Mesenchymal stem cell (in vitro differentiated cells and primary cell): ENCODE results near the gene LSP1.

ENCODE experiments used
- DNase-seq: peaks from one replicate; pipeline ENCODE4 v3.0.0-alpha.2; 2013
- H2AFZ ChIP-seq: one replicate; pipeline ENCODE4 v1.6.1; 2013; ENCODE audit warnings: low read depth, mild to moderate bottlenecking, control low read depth, inconsistent platforms, low read length, moderate library complexity
- H2AK5ac ChIP-seq: 2 replicates; pipeline ENCODE4 v1.6.1; 2013; ENCODE audit warnings: low read length, moderate library complexity, mild to moderate bottlenecking, inconsistent platforms; ENCODE audit not compliant: severe bottlenecking
- H2BK120ac ChIP-seq: one replicate; pipeline ENCODE4 v1.6.1; 2013; ENCODE audit warnings: low read depth, mild to moderate bottlenecking, inconsistent platforms, low read length, moderate library complexity
- H2BK12ac ChIP-seq, 2 experiments: one replicate each; pipeline ENCODE4 v1.6.1; 2013; ENCODE audit warnings: inconsistent platforms in 2 of 2, low read length in 2 of 2, mild to moderate bottlenecking in 2 of 2, moderate library complexity in 2 of 2, control low read depth in 1 of 2
- H2BK15ac ChIP-seq: one replicate; pipeline ENCODE4 v1.6.1; 2013; ENCODE audit warnings: mild to moderate bottlenecking, low read depth, inconsistent platforms; ENCODE audit not compliant: poor library complexity, severe bottlenecking
- H2BK5ac ChIP-seq: 2 replicates; pipeline ENCODE4 v1.6.1; 2013; ENCODE audit warnings: low read depth, mild to moderate bottlenecking, low read length, control low read depth, inconsistent platforms; ENCODE audit not compliant: poor library complexity, severe bottlenecking
- H3K14ac ChIP-seq, 2 experiments: one replicate each; pipeline ENCODE4 v1.6.1; 2013; ENCODE audit warnings: inconsistent platforms in 2 of 2, low read length in 2 of 2, control low read depth in 1 of 2, mild to moderate bottlenecking in 1 of 2, moderate library complexity in 1 of 2
- H3K18ac ChIP-seq, 2 experiments: one replicate each; pipeline ENCODE4 v1.6.1; 2013; ENCODE audit warnings: inconsistent platforms in 2 of 2, low read length in 2 of 2, control low read depth in 1 of 2, low read depth in 1 of 2, mild to moderate bottlenecking in 1 of 2
- H3K23ac ChIP-seq, 2 experiments: one replicate each; pipeline ENCODE4 v1.6.1; 2013; ENCODE audit warnings: inconsistent platforms in 2 of 2, low read length in 2 of 2, mild to moderate bottlenecking in 2 of 2, moderate library complexity in 2 of 2, control low read depth in 1 of 2
- H3K27ac ChIP-seq: 2 replicates; pipeline ENCODE4 v1.5.1; 2013; ENCODE audit warnings: mild to moderate bottlenecking, moderate library complexity, low read length, control low read depth, inconsistent platforms; ENCODE audit not compliant: poor library complexity, severe bottlenecking
- H3K27me3 ChIP-seq, 2 experiments: 2 replicates each; pipeline versions ENCODE4 v1.6.1 to v1.7.0; 2013; ENCODE audit warnings: low read length in 2 of 2, mild to moderate bottlenecking in 2 of 2, moderate library complexity in 2 of 2, control low read depth in 1 of 2, inconsistent platforms in 1 of 2; ENCODE audit not compliant: control insufficient read depth in 1 of 2, insufficient read depth in 1 of 2
- H3K36me3 ChIP-seq, 2 experiments: 2 replicates each; pipeline versions ENCODE4 v1.6.1 to v1.7.0; 2013; ENCODE audit warnings: low read length in 2 of 2, control low read depth in 1 of 2, inconsistent platforms in 1 of 2, low read depth in 1 of 2, mild to moderate bottlenecking in 1 of 2; ENCODE audit not compliant: insufficient read depth in 2 of 2, control insufficient read depth in 1 of 2
- H3K4ac ChIP-seq, 2 experiments: one replicate each; pipeline ENCODE4 v1.6.1; 2013; ENCODE audit warnings: inconsistent platforms in 2 of 2, low read length in 2 of 2, mild to moderate bottlenecking in 2 of 2, moderate library complexity in 2 of 2, control low read depth in 1 of 2, low read depth in 1 of 2
- H3K4me1 ChIP-seq: 2 replicates; pipeline ENCODE4 v1.6.1; 2013; ENCODE audit warnings: low read depth, low read length, control low read depth; ENCODE audit not compliant: control insufficient read depth, insufficient read depth
- H3K4me2 ChIP-seq: 2 replicates; pipeline ENCODE4 v1.6.1; 2013; ENCODE audit warnings: low read length, mild to moderate bottlenecking, inconsistent platforms; ENCODE audit not compliant: poor library complexity, severe bottlenecking
- H3K4me3 ChIP-seq, 2 experiments: 2 replicates each; pipeline versions ENCODE4 v1.5.1 to v1.7.0; 2013; ENCODE audit warnings: low read length in 2 of 2, mild to moderate bottlenecking in 2 of 2, control low read depth in 1 of 2, low read depth in 1 of 2; ENCODE audit not compliant: insufficient read depth in 1 of 2
- H3K79me1 ChIP-seq: replicated peaks from 2 replicates; pipeline ENCODE4 v1.6.1; 2013; ENCODE audit warnings: mild to moderate bottlenecking, control low read depth, low read length, inconsistent platforms; ENCODE audit not compliant: poor library complexity, severe bottlenecking
- H3K9ac ChIP-seq: 2 replicates; pipeline ENCODE4 v1.7.0; 2013; ENCODE audit warnings: mild to moderate bottlenecking, low read length, moderate library complexity
- H3K9me3 ChIP-seq: 2 replicates; pipeline ENCODE4 v1.7.0; 2013; ENCODE audit warnings: mild to moderate bottlenecking, low read length; ENCODE audit not compliant: control insufficient read depth
- H4K8ac ChIP-seq: one replicate; pipeline ENCODE4 v1.6.1; 2013; ENCODE audit warnings: inconsistent platforms, mild to moderate bottlenecking, low read length, moderate library complexity
- H4K91ac ChIP-seq: one replicate; pipeline ENCODE4 v1.6.1; 2013; ENCODE audit warnings: mild to moderate bottlenecking, low read length, inconsistent platforms
- WGBS: methylation state at CpG from one replicate; pipeline ENCODE4 v1.1.7; 2013; ENCODE audit warnings: mixed read lengths; 5-methylcytosine and 5-hydroxymethylcytosine counted together

Gene LSP1

DNA sequence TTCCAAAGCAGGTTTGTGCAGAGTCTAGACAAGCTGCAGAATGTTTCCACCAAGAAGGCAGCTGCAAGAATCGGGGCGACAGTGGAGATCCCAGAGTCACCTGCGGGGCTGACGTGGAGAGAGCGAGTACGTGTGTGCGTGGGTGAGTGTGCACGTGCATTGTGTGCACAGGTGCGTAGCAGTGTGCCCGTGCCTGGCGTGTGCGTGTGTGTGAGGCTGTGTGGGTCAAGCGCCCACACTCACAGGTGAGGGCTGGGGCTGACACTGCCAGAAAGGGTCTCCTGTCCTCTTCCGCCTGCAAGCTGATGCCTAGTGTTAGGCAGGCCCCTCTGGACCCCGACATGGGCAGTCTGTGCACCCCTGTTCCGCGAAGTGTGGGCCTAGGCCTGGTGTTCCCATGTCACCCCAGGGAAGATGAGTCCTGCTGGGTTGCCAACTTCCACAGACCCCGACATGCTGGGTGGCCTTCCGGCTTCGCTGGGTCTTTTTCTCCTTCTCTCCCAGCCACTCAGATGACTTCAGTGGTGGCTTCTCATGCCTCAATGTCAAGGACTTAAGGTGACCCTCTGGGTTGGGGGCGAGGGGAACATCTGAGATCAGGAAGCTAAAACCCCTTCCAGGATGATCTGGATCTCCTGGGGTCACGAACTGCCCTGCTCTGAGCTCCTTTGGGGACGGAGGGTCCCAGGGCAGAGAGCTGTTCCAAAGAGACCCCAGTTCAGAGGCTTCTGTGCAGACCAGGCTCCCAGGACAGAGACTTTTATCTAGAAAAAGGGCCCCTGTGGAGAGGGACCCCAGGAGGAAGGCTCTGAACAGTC is 28.5 kb upstream of the LSP1 start:
- Histone ChIP-seq H2BK12ac (no peak overlapping the region), H3K4ac (no peak overlapping the region), H3K4me1 (peaks cover 52% of the 10 kb centered on the region), H3K27me3 (peaks cover 0 to 44% of the 10 kb centered on the region in 2 experiments), H4K91ac (no peak overlapping the region), H3K18ac (no peak overlapping the region), H3K9ac (no peak overlapping the region), H4K8ac (no peak overlapping the region), H2AK5ac (peak overlapping the region; percentile 69), H2BK120ac (no peak overlapping the region), H2AFZ (no peak overlapping the region), H3K9me3 (peaks cover 14% of the 10 kb centered on the region), H3K27ac (no peak overlapping the region), H2BK15ac (no peak overlapping the region), H3K23ac (no peak overlapping the region), H3K36me3 (no peaks in the 10 kb centered on the region), H3K4me2 (no peak overlapping the region), H3K14ac (peak overlapping the region in 1 of 2 experiments; percentile 9), H3K4me3 (no peak overlapping the region), H3K79me1 (no peaks in the 10 kb centered on the region), H2BK5ac (no peak overlapping the region)
- whole genome bisulfite sequencing, result 87% methylated on average over 23 of the region's 23 CpGs
- no peak for DNase-seq

DNA sequence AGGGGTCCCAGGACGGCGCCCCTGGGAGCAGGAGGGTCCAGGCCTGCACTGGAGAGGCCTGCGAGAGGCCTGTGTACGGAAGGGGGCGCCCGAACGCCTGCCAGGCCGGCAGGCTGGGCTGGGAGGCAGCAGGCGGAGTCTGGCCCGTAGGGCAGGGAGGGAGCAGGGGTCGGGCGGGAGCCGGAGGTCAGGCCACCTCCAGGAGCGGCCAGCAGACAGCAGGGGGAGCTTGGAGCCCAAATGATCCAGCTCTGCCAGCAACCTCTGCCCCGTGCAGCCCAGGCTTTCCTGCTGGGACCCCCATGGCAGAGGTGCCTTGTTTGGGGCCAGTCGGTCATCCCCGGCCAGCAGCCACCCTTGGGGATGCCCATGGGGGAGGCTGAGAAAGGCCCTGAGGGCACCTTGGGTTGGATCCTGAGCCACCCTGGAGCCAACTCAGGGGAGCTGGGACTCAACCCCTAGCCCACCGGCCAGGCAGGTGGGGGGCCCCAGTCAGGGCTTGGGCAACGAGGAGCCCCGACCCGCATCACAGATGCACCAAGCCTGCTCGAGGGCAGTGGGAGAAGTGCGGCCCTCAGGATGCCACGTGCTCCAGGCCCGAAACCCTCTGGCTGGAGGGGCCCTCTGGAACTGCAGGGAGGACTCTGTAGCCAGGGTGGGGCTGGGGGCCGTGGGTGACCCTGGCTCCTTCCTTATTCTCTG is 27.7 kb upstream of the LSP1 start:
- Histone ChIP-seq H3K4ac (no peak overlapping the region), H2BK120ac (no peak overlapping the region), H3K4me3 (no peak overlapping the region), H3K4me1 (peaks cover 57% of the 10 kb centered on the region), H3K9ac (no peak overlapping the region), H3K79me1 (no peaks in the 10 kb centered on the region), H2AFZ (no peak overlapping the region), H3K18ac (no peak overlapping the region), H3K9me3 (peaks cover 9% of the 10 kb centered on the region), H3K14ac (peak overlapping the region in 1 of 2 experiments; percentile 12), H3K36me3 (no peaks in the 10 kb centered on the region), H2BK15ac (no peak overlapping the region), H3K27me3 (peaks cover 0 to 51% of the 10 kb centered on the region in 2 experiments), H4K8ac (no peak overlapping the region), H3K27ac (no peak overlapping the region), H3K4me2 (no peak overlapping the region), H2BK12ac (no peak overlapping the region), H2BK5ac (no peak overlapping the region), H4K91ac (no peak overlapping the region), H3K23ac (no peak overlapping the region), H2AK5ac (peak overlapping the region; percentile 21)
- 43% methylated on average over 26 of the region's 26 CpGs for WGBS
- peak; percentile 23 for DNase-seq

DNA sequence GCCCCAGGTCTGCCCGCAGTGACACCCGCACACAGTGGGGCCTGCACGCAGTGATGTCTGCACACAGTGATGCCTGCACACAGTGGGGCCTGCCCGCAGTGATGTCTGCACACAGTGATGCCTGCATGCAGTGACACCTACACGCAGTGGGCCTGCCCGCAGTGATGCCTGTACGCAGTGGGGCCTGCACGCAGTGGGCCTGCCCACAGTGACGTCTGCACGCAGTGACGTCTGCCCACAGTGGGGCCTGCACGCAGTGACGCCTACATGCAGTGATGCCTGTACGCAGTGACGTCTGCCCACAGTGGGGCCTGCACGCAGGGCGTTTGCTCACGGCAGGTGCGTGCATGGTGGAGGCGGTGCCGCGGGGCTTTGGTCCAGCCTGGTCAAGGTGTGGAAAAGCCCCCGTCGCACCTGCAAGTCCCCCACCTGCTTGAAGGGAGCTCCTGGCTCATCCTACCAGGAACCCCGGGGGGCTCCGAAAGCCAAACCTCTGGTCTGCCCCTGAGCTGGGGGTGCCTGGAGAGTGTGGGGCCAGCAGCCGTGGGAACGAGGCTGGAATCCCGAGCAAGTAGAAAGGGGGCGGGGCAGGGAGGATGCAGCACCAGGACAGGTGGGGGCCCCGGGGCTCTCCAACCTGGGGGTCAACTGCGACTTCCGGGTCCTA is 27.0 kb upstream of the LSP1 start:
- no peak for DNase-seq
- no peak overlapping the region for H2AFZ ChIP-seq
- no peak overlapping the region for H3K23ac ChIP-seq
- peaks cover 0 to 55% of the 10 kb centered on the region in 2 experiments for H3K27me3 ChIP-seq
- no peak overlapping the region for H3K9ac ChIP-seq
- H2AK5ac ChIP-seq, result peak overlapping the region; percentile 37
- no peak overlapping the region for H3K4ac ChIP-seq
- no peak overlapping the region for H2BK12ac ChIP-seq
- H3K4me2 ChIP-seq, result no peak overlapping the region
- no peaks in the 10 kb centered on the region for H3K36me3 ChIP-seq
- no peak overlapping the region for H3K27ac ChIP-seq
- H3K18ac ChIP-seq, result no peak overlapping the region
- peaks cover 61% of the 10 kb centered on the region for H3K4me1 ChIP-seq
- H4K91ac ChIP-seq, result no peak overlapping the region
- no peak overlapping the region for H4K8ac ChIP-seq
- H2BK120ac ChIP-seq, result no peak overlapping the region
- peaks cover 9% of the 10 kb centered on the region for H3K9me3 ChIP-seq
- H3K14ac ChIP-seq, result peak overlapping the region in 1 of 2 experiments; percentile 13
- H2BK5ac ChIP-seq, result no peak overlapping the region
- no peak overlapping the region for H3K4me3 ChIP-seq
- 93% methylated on average over 30 of the region's 33 CpGs for WGBS
- H3K79me1 ChIP-seq, result no peaks in the 10 kb centered on the region
- no peak overlapping the region for H2BK15ac ChIP-seq
